ENCODE results near the gene CALD1.

GRCh38 chr7:135001390-135002165, 222.1 kb downstream of the CALD1 start:
- TF ChIP-seq CTCF (IDR thresholded peaks at IDR 0.05) (no peak), POLR2AphosphoS5 (IDR thresholded peaks at IDR 0.05) (no peak), POLR2A (IDR thresholded peaks at IDR 0.05) (no peak), EP300 (IDR thresholded peaks at IDR 0.05; ENCODE audit: low read depth) (no peak)
